ENCODE results near the gene GPR160. TPM values are rescaled to one million over a fixed set of nuclear protein-coding genes. Genes with fewer than 3 reads are reported as not detected.

Gene GPR160
- total and polyA plus RNA-seq, 4 donors, result 0.99 to 7.2 (median 1.7) TPM

DNA sequence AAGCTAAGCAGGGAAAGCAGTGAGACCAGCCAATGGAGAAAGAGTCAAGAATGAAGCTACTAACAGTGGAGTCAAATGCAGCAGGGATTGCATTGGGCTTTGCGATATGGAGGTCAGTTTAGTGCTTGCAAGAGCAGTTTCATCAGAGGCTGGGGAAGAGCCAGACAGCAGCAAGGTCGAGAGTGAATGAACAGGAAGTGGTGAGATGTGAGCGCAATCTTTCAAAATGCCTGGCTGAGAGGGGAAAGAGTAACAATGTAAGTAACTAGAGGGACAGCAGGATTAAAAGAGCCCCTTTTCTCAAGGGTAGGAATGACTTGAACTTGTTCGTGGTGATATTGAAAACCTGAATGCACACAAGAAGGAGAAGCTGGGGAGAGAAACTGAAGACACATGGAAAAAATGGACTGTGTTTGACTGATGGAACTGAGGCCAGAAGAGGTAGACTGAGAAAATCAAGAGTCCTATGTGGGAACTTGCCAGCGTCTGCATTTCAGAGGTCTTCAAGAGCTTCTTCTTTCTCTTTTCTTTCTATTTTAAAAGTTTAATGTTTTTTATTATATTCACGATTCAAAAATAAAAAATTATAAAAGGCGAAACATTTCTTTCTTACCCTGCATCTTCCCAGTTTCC is 30.6 kb upstream of the GPR160 start:
- Histone ChIP-seq H3K4me3 (ENCODE audit: low read depth in 1 of 3, low read length in 3 of 3) (no peak overlapping the region), H3K27me3 (ENCODE audit: control insufficient read depth in 4 of 4, insufficient read depth in 4 of 4, low read length in 3 of 4) (no peaks in the 10 kb centered on the region), H3K9ac (ENCODE audit: low read depth in 1 of 2, low read length in 2 of 2) (no peak overlapping the region), H3K4me1 (ENCODE audit: control insufficient read depth in 4 of 4, insufficient read depth in 4 of 4, low read length in 3 of 4) (peaks cover 0 to 5% (median 0%) of the 10 kb centered on the region in 4 donors), H3K9me3 (ENCODE audit: control insufficient read depth in 4 of 4, low read length in 3 of 4) (no peaks in the 10 kb centered on the region), H3K27ac (ENCODE audit: low read depth in 1 of 2, low read length in 2 of 2) (no peak overlapping the region), H3K36me3 (ENCODE audit: control insufficient read depth in 4 of 4, insufficient read depth in 3 of 4, low read depth in 1 of 4, low read length in 3 of 4) (no peaks in the 10 kb centered on the region)
- 64% methylated on average over 7 of the region's 7 CpGs for WGBS
- TF ChIP-seq RAD21 (IDR thresholded peaks at IDR 0.05) (peak in 1 of 2 donors; percentile 21), FOXA2 (IDR thresholded peaks at IDR 0.05) (no peak)
- no peak for DNase-seq (ENCODE audit: low spot score)

DNA sequence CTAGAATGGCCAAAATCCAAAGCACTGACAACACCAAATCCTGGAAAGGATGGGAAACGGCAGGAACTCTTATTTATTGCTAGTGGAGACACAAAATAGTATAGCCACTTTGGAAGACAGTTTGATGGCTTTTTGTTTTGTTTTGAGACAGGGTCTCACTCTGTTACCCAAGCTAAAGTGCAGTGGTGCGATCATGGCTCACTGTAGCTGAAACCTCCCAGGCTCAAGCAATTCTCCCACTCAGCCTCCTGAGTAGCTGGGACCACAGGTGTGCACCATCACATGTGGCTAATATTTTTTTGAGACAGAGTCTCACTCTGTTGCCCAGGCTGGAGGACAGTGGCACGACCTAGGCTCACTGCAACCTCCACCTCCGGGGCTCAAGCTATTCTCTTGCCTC is 27.3 kb upstream of the GPR160 start:
- no peak overlapping the region for H3K27ac ChIP-seq (ENCODE audit: low read depth in 1 of 2, low read length in 2 of 2)
- no peak for TF ChIP-seq SP1 (IDR thresholded peaks at IDR 0.05)
- TF ChIP-seq EGR1 (IDR thresholded peaks at IDR 0.05; ENCODE audit: low read depth in 2 of 2), result no peak
- no peak for TF ChIP-seq GABPA (IDR thresholded peaks at IDR 0.05 in 1 of 2, conservative IDR thresholded peaks at IDR 0.05 in 1 of 2)
- TF ChIP-seq FOXA2 (IDR thresholded peaks at IDR 0.05), result no peak
- TF ChIP-seq YY1 (IDR thresholded peaks at IDR 0.05), result no peak
- no peak for TF ChIP-seq TAF1 (conservative IDR thresholded peaks at IDR 0.05)
- TF ChIP-seq, protein P1, sequence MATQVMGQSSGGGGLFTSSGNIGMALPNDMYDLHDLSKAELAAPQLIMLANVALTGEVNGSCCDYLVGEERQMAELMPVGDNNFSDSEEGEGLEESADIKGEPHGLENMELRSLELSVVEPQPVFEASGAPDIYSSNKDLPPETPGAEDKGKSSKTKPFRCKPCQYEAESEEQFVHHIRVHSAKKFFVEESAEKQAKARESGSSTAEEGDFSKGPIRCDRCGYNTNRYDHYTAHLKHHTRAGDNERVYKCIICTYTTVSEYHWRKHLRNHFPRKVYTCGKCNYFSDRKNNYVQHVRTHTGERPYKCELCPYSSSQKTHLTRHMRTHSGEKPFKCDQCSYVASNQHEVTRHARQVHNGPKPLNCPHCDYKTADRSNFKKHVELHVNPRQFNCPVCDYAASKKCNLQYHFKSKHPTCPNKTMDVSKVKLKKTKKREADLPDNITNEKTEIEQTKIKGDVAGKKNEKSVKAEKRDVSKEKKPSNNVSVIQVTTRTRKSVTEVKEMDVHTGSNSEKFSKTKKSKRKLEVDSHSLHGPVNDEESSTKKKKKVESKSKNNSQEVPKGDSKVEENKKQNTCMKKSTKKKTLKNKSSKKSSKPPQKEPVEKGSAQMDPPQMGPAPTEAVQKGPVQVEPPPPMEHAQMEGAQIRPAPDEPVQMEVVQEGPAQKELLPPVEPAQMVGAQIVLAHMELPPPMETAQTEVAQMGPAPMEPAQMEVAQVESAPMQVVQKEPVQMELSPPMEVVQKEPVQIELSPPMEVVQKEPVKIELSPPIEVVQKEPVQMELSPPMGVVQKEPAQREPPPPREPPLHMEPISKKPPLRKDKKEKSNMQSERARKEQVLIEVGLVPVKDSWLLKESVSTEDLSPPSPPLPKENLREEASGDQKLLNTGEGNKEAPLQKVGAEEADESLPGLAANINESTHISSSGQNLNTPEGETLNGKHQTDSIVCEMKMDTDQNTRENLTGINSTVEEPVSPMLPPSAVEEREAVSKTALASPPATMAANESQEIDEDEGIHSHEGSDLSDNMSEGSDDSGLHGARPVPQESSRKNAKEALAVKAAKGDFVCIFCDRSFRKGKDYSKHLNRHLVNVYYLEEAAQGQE (IDR thresholded peaks at IDR 0.05), result no peak
- no peak for TF ChIP-seq RAD21 (IDR thresholded peaks at IDR 0.05)
- TF ChIP-seq, protein P2, sequence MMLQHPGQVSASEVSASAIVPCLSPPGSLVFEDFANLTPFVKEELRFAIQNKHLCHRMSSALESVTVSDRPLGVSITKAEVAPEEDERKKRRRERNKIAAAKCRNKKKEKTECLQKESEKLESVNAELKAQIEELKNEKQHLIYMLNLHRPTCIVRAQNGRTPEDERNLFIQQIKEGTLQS (IDR thresholded peaks at IDR 0.05), result no peak
- no peak for TF ChIP-seq RXRA (IDR thresholded peaks at IDR 0.05)
- TF ChIP-seq, protein P3, sequence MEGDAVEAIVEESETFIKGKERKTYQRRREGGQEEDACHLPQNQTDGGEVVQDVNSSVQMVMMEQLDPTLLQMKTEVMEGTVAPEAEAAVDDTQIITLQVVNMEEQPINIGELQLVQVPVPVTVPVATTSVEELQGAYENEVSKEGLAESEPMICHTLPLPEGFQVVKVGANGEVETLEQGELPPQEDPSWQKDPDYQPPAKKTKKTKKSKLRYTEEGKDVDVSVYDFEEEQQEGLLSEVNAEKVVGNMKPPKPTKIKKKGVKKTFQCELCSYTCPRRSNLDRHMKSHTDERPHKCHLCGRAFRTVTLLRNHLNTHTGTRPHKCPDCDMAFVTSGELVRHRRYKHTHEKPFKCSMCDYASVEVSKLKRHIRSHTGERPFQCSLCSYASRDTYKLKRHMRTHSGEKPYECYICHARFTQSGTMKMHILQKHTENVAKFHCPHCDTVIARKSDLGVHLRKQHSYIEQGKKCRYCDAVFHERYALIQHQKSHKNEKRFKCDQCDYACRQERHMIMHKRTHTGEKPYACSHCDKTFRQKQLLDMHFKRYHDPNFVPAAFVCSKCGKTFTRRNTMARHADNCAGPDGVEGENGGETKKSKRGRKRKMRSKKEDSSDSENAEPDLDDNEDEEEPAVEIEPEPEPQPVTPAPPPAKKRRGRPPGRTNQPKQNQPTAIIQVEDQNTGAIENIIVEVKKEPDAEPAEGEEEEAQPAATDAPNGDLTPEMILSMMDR (IDR thresholded peaks at IDR 0.05; ENCODE audit: low read depth, low read length, missing input control), result no peak
- WGBS, result 93% methylated on average over 4 of the region's 4 CpGs

More for the DNA sequence above, 27.3 kb upstream of the GPR160 start:
- H3K9me3 ChIP-seq (ENCODE audit: control insufficient read depth in 4 of 4, low read length in 3 of 4), result no peaks in the 10 kb centered on the region
- no peak overlapping the region for H3K4me3 ChIP-seq (ENCODE audit: low read depth in 1 of 3, low read length in 3 of 3)
- no peaks in the 10 kb centered on the region for H3K36me3 ChIP-seq (ENCODE audit: control insufficient read depth in 4 of 4, insufficient read depth in 3 of 4, low read depth in 1 of 4, low read length in 3 of 4)
- H3K27me3 ChIP-seq (ENCODE audit: control insufficient read depth in 4 of 4, insufficient read depth in 4 of 4, low read length in 3 of 4), result no peaks in the 10 kb centered on the region
- H3K9ac ChIP-seq (ENCODE audit: low read depth in 1 of 2, low read length in 2 of 2), result no peak overlapping the region
- DNase-seq (ENCODE audit: low spot score), result no peak
- H3K4me1 ChIP-seq (ENCODE audit: control insufficient read depth in 4 of 4, insufficient read depth in 4 of 4, low read length in 3 of 4), result peaks cover 0 to 5% (median 0%) of the 10 kb centered on the region in 4 donors

All from liver (tissue), 9 donors.